ENCODE data around the gene MKI67.

The MKI67 gene

DNA sequence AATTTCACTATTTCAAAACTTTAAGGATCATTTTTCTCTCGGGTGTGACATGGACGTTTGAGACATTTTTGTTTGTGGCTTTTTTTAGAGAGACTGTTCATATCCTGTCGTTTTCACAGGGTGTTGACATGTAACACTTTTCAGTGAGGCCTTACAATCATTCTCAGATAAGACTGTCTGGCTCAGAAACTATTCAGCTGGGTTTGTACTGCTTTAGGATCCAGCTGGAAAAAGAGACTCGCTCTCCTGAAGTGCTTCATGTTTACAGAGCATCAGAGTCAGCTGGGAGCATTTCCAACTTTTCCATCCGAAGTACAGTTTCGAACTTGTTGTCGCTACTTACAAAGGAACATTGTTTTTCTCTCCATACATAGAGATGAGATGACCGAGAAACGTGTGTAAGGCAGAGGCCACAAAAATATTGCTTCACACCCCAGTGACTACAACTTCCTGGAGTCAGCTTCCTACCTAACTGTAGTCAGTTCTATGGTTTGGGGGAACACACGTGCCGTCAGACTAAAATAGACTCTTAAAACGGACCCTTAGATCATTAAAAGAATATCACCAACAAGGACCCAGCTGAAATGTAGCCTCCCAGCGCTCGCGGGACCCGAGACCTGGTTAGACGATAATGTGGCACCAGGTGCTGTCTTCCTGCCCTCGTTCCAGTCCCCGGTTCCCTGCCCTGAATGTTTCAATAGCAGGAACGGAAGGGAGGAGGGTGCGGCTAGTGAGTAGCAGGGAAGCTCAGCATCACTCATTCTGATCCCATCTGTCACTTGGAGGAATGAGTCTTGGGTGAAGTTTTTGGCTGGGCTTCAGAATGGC is 78.0 kb downstream of the MKI67 start:
- DNase-seq = no peak

- DNase-seq = no peak
These were observed 78.9 kb downstream of the MKI67 start for GRCh38 chr10:128047351-128047750.

- no peak for DNase-seq
These were observed 79.3 kb downstream of the MKI67 start for GRCh38 chr10:128046953-128047290.

Data from cortex of kidney (tissue), 1 donor.